CD4-positive, alpha-beta T cell treated with Interleukin-15 for 4 hours (primary cell): ENCODE results near the gene LBH.

Source experiments
- DNase-seq: peaks from one replicate; pipeline ENCODE4 v3.0.0-alpha.2; 2020; ENCODE audit warnings: low spot score

LBH gene

DNA sequence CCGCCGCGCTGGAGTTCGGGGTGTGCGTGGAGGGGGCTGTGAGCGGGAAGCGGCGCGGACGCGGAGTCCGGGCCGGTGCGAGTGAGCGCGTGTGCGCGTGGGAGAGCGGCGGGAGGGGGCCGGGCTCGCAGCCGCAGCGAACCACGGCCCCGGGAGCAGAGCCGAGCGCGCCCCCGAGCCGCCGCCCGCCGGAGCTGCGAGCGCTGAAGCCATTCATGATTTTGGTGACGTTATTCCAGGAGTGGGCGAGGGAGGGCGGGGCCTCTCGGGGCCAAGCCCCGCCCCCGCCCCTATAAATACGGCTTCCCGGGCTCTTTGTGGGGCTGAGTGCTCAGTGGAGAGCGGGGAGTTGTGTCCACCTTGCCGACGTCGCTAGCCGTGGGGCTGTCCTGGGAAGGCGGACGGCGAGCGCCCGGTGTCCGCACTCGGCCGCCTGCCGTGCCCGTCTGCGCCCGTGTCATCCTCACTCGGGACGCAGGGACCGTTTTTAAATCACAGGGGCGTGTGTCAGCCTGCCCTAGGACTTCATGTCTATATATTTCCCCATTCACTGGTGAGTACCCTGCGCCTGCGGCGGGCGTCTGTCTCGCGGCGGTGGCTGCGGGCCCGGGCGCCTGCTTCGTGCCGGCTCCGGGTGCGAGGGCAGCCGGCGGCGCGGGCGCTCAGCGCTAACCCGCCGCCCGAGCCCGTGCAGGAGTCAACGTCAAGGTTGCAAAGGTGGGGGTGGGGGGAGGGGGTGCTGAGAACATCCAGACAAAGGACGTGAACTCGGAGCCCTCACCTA is at the start of gene LBH:
TSS of gene LBH (plus strand) at position 323 of the 784 bp plus-strand sequence. CDS start at position 528, 205 bp downstream.
- peak; percentile 91 for DNase-seq

DNA sequence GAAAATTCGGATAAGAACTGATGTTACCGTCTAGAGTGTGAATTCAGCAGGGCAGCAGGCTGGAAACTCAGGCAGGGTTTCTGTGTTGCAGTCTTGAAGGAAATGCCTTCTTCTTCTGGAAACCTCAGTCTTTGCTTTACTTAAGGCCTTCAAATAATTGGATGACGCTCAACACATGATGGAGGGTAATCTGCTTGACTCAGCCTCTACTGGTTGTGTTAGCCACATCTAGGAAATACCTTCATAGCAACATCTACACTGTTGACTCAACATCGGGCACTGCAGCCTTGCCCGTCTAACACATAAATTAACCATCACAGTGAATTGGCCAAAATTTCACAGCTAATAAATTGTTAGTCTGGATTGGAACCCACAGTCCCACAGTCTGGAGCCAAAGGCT is 47.3 kb upstream of the LBH start:
- DNase-seq, result no peak

DNA sequence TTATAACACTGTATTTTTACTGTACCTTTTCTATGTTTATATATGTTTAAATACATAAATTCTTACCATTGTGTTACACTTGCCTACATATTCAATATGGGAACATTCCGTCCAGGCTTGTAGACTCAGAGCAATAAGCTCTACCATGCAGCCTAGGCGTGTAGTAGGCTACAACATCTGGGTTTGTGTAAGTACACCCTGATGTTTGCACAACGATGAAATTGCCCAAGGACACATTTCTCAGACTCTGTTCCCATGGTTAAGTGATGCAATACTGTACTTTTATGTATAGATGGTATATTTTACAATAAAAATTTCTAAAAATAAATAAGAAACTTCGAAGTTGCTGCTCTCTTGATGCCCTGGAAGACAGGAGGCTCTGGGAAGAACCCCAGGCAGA is 46.2 kb upstream of the LBH start:
- no peak for DNase-seq

DNA sequence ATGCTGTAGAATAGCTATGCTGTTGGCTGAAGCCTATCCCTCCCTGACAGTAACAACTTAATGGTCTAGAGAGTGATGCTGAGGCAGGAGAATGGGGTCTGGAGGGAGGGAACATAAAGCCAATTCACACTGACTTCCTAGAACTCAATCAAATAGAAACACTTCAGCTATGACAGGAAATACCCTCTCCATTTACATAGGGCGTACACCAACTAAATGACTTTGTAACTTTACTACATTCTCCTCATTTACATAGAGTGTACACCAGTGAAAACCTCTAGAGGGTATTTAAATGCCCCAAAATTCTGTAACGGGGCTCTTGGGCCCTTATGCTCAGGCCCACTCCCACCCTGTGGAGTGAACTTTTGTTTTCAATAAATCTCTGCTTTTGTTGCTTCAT is 43.0 kb upstream of the LBH start:
- no peak for DNase-seq

DNA sequence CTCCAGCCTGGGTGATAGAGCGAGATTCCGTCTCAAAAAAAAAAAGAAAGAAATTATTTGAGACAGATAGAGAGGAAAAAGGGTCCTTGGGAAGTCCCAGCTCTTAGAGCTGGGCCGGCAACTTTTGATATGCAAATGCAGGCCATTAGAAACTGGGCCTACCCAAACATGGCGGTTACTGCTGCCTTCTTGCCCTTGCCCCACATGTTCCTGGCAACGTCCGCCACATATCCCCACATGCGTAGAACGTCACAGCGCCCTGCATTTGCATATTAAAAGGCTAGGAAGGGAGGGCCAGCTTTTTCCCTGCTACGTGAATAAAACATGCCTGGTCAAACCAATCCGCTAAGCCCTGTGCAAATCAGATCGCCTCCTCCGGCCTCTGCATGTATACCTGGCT is 40.7 kb upstream of the LBH start:
- DNase-seq, result no peak

DNA sequence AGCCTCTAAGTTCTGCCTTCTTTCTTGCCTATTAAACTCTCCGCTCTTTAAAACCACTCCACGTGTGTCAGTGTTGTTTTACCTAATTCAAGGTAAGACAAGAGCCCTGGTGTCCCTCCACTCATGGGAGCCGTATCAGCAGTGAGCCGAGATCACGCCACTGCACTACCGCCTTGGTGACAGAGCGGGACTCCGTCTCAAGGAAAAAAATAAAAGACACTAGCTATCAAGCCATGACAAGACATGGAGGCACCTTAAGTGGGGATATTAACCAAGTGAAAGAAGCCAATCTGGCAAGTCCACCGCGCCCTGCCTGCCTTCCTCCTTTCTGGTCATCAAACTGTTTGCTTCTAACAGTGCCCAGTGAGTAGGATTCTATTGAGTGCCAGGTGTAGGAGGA is 40.2 kb upstream of the LBH start:
- DNase-seq, result no peak

DNA sequence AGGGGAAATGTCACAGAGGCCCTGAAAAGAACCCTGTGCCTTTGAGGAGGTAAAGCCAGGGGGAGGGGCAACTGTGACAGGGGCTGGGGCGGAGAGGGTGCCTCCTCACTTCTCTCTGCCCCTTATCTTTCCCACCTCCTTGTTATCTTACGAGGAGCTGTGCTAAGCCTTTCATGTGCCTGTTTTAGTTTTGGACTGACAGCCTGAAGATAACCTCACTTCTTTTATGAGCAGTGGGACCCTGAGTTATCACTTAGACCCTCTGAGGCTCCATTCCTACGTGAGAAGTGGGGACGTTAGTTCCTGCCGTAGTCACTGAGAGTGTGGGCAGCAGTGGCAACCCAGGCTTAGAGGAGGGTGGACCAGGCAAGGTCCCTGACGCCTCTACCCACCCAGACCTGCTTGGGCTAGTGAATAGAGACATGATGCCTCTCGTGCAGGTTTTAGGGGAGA is 39.5 kb upstream of the LBH start:
- no peak for DNase-seq

DNA sequence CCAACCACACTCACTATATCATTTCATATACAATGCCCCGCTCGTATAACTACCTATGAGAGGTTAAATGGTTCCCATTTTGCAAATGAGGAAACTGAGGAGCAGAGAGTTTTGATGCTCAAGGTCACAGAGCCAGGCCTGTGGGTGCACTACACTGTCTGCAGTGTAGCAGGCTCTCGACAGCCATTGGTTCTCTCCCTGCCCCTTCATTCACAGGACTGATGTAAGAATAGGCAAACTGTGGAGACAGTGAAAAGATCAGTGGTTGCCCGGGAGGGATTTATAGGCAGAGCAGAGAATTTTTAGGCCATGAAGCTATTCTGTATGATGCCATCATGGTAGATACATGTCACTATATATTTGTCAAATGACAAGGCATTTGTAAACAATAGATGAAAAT is 39.0 kb upstream of the LBH start:
- DNase-seq, result no peak

DNA sequence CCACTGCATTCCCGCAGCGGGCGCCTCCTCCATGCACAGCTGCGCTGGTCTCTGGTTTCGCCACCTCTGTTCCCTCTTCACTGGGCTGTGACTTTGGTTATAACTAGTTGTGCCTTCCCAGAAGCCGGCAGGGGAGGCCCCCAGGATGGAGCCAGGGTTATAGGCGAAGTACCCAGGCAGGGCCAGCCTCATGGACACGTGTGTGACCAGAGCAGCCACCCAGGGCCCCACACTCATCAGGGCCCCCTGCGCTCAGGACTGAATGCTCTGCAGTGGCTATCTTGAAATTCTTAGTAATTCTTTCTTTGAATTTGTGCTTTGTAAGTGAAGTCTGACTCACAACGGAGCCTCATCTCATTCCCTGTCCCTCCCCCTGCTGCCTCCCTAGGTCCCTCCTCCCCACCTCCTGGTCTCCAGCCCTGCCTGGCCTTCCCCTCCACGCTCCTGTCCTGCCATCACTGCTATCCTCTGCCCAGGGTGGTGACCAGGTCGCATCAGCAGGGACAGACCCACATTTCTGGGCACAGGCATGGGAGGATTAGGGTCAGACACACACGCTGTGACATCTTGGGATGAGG is 38.1 kb upstream of the LBH start:
- DNase-seq, result no peak

DNA sequence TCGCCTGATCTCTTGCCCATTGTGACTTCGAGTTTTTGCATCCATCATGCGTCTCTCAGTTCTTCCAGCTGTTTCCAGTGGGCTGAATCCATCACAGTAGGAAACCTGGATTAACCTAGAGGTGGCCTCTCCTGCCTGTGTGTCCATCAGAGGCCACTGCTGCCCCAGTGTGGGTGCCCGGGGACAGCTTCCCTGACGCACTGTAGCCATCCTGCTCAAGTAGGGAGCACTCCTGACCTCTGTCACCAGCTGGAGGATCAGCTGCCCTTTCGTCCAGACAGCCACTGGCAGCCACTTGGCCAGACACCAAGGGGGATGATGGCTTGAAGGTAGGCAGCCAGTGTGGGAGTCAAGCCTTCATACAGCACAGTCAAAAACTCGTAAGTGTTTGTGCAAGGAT is 36.9 kb upstream of the LBH start:
- no peak for DNase-seq

DNA sequence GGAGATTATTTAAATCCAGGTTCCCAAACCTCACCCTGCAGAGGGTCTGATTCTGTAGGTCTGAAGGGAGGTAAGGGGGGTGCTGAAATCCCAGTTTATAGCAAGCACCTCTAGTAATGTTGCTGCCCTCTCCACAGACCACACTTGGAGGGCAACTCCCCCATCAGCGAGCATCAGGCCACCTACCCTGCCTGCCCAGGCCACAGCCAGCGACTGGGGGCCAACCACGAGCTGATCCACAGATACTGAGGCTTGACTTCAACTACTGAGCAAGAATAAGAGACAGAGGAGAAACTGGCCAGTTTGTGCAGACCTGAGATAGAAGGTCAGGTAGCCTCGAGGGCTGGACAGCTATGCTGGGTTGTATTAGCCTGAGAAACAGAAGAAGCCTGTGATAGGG is 36.3 kb upstream of the LBH start:
- no peak for DNase-seq

DNA sequence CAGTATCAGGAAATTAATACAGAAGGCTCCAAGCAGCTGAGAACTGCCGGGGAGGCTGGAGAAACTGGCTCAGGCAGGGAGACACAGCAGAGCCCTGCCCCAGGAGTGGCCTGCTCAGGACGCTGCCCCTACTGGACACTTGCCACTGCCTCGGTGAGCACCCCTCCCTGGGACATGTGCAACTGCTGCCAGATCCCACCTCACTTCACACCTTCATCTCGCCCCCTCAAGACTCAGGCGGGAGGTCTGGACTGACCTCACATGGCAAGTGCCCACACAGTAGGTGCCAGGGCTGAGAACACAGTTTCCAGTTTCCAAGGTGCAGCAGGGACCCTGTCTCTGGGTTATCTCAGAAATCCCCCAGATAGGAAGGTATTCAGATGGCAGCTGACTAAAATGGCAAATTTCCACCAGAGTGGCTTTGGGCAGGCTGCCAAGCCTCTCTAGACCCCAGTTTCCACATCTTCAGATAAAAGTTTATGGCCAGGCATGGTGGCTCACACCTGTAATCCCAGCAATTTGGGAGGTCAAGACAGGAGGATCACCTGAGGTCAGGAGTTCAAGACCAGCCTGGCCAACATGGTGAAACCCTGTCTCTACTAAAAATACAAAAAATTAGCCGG is 33.7 kb upstream of the LBH start:
- no peak for DNase-seq

DNA sequence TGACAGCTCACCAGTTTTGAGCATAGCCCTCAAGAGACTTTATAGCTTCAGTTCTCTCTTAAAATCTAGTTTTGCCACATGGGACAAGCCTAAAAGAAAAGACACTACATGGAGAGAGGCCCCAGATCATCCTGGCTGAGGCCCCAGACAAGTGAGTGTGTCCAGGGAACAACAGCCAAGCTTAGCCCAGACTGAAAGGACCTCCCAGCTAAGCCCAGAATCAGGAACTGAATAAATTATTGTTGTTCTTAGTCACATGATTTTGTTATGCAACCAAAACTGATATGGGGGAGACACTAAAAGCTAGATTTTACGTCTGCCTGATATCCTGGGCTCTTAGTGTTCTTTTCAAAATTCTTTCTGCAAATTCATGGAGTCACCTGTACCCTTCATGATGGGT is 29.3 kb upstream of the LBH start:
- no peak for DNase-seq

DNA sequence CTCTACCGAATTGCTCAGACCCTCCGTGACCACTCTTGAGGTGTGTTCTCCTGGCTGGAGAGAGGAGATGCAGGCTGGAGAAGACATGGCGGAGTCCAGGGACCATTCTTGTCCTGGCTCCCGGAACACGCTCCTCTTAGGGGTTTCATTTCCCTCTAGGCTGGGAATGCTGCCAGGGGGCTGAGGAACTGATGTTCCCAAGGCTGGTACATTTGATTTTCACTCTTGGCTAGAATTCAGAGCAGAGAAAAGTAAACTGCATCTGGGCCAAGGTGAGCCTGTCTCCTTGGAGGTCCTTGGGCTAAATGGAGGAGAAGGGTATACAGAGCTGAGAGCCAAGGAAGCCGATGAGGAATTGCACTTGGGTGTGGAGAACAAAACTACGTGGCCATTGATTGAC is 28.2 kb upstream of the LBH start:
- no peak for DNase-seq

DNA sequence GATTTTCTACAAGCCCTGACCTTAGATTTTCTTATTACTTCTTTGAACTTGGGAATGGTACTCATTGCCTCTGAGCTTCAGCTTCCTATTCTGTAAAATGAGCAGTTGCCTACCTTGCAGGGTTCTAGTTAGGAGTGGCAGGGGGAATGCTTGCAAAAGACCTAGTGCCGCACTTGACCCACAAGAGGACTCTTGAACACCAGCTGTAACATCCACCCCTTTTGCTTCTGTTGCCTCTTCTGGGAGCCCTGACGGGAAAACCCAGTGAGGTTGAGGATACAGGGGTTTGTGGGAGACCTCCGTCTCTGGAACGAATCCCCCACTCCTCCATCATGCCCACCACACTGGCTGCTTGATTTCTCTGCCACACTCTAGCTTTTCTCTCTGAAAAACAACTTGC is 27.1 kb upstream of the LBH start:
- DNase-seq, result no peak

DNA sequence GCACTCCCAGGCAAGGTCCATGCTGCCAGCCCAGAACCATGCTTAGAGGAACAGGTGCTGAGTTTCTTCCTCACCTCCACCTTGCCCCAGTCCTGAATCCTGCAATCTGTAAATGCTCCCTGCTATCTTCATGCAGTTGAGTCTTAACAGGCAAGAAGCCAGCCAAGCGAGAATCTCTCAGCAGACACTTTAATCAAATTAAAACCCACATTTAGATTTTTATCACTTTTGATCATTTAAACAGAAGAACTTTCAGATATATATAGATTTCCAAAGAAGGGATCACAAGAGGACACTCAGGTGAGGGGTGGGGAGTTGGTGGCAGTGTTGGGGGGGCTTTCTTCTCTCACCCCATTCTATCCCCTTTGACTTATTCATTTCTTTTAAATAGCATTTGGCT is 25.9 kb upstream of the LBH start:
- no peak for DNase-seq

DNA sequence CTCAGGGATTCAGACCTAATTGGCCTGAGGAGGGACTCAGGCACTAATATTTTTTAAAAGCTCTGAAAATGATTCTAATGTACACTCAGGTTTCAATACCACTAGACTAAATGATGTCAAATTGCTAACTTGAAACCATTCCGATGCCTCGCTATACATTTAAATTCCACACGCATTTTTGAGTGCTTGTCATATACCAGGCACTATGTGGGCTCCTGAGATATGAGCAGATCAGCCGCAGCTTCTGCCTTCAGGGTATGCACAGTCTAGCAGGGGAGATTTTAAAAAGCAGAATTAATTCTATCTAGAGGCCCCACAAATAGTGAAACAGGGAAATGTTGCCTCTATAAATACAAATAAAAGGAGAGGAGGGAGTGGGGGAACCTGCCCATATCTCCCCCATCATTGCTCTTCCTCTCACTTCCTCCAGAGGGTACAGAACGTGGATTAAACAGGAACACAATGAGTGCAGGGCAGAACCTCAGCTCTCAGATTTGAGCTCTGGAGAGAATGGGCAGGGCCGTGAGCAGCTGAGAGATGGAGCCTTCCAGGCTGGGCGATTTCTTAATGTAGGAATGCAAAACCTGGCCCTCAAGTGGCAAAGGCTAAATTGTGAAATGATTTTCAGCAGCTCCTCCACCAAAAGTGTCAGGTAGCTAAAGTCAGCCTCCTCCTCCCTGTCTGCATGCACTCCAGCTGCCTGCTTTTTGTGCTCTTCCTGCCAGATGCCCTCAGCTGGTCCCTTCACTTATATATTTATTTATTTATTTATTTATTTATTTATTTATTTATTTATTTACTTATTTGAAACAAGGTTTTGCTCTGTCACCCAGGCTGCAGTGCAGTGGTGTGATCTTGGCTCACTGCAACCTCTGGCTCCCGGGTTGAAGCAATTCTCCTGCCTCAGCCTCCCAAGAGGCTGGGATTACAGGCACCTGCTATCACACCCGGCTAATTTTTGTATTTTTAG is 24.6 kb upstream of the LBH start:
- DNase-seq, result no peak

DNA sequence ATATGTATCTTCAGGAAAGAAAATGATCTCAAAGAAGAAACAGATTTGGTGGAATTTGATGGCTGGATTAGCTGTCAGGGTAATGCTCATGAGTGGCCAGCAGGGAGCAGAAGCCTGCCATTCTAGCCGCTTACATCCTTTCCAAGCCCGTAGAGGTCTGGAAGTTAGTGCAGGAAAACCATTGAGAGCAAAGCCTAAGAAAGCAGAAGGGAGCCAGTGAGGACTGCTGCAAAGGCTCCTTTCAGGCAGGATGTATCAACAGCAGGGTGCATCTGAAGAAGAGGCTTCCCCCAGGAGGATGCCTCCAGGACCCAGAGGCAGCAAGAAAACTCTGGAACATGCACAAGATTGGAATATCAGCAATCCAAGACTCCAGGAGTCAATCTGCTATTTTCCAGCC is 22.9 kb upstream of the LBH start:
- peak; percentile 53 for DNase-seq

DNA sequence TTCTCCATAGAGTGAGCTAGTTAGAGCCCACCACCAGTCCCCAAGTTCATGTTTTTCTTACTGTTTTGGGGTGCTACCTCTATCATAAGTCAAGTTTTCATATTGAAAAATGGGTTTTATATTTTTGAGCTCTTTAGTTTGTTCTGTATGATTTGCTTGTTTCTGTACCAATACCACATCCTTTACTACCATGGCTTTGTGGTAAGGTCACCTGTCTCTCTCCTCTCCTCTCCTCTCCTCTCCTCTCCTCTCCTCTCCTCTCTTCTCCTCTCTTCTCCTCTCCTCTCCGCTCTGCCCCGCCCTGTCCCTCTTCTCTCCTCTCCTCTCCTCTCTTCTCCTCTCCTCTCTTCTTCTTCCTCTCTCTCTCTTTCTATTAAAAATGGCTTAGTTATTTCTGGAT is 22.1 kb upstream of the LBH start:
- no peak for DNase-seq

DNA sequence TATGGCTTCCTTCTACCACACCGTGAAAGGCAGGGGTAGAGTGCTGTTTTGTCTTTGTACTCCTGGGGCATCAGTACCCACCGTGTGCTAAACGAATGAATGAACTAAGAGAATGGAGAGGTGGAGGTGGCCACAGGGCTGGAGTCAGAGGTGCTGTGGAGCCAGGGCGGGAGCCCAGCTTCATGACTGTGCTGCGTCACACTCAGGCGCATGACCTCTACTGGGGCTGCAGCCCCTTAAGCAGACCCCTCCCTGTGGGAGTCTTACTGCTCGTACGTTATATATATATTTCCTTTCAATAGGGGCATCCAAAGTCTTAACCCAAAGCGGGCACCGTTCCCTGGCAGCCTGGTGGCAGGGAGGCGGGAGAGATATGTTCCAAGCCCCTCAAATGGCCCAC is 18.0 kb upstream of the LBH start:
- DNase-seq, result no peak

DNA sequence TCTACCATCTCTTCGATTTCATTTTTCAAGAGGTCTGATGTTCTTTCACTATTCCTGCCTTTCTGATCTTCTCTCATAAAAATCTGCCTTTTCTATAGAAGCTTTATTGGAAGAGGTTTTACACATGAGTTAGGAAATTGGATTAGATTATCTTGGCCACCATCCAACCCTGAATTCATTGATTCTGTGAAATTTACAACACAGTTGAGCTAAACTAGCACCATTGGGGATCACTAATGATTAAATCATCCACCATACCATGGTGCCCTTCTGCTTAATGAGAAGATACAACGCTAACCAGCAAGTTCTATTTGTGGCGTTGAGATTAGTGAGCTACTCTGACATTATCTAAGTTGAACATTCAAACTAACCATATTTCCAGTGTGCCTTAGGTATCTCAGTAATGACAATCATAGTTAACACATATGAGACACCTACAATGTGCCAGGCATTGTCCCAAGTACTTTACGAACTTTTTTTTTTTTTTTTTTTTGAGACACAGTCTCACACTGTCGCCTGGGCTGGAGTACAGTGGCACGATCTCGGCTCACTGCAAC is 17.3 kb upstream of the LBH start:
- DNase-seq, result no peak

DNA sequence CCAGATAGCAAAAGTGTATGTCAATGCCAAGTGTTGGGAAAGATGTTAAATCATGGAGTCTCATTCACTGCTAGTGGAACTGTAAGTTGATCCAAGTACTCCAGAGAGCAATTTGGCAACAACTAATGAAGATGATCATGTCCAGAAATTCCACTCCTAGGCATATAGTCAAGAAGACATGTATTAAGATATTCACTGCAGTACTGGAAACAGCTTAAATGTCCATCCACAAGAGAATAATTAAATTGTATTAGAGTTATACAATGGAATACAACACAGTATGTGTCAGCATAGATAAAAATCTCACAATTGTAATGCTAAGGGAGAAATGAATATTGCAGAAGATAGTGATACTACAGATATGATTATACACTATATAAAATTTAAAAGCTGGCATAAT is 15.2 kb upstream of the LBH start:
- no peak for DNase-seq
